ES-I3 (cell line): Measurements from ENCODE around the gene PRDM4.

Experiments used
- H3K36me3 ChIP-seq: 2 replicates; pipeline ENCODE4 v1.6.1; 2013; ENCODE audit warnings: mild to moderate bottlenecking, low read length, control low read depth, moderate library complexity; ENCODE audit not compliant: insufficient read depth
- H3K4me1 ChIP-seq: 2 replicates; pipeline ENCODE4 v1.6.1; 2013; ENCODE audit warnings: mild to moderate bottlenecking, control low read depth, low read length; ENCODE audit not compliant: insufficient read depth
- H3K9ac ChIP-seq: 2 replicates; pipeline ENCODE4 v1.6.1; 2013; ENCODE audit warnings: low read depth, mild to moderate bottlenecking, low read length, moderate library complexity
- H3K9me3 ChIP-seq: 2 replicates; pipeline ENCODE4 v1.6.1; 2013; ENCODE audit warnings: mild to moderate bottlenecking, low read length, moderate library complexity; ENCODE audit not compliant: control insufficient read depth, insufficient read depth

PRDM4 gene, protein sequence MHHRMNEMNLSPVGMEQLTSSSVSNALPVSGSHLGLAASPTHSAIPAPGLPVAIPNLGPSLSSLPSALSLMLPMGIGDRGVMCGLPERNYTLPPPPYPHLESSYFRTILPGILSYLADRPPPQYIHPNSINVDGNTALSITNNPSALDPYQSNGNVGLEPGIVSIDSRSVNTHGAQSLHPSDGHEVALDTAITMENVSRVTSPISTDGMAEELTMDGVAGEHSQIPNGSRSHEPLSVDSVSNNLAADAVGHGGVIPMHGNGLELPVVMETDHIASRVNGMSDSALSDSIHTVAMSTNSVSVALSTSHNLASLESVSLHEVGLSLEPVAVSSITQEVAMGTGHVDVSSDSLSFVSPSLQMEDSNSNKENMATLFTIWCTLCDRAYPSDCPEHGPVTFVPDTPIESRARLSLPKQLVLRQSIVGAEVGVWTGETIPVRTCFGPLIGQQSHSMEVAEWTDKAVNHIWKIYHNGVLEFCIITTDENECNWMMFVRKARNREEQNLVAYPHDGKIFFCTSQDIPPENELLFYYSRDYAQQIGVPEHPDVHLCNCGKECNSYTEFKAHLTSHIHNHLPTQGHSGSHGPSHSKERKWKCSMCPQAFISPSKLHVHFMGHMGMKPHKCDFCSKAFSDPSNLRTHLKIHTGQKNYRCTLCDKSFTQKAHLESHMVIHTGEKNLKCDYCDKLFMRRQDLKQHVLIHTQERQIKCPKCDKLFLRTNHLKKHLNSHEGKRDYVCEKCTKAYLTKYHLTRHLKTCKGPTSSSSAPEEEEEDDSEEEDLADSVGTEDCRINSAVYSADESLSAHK

DNA sequence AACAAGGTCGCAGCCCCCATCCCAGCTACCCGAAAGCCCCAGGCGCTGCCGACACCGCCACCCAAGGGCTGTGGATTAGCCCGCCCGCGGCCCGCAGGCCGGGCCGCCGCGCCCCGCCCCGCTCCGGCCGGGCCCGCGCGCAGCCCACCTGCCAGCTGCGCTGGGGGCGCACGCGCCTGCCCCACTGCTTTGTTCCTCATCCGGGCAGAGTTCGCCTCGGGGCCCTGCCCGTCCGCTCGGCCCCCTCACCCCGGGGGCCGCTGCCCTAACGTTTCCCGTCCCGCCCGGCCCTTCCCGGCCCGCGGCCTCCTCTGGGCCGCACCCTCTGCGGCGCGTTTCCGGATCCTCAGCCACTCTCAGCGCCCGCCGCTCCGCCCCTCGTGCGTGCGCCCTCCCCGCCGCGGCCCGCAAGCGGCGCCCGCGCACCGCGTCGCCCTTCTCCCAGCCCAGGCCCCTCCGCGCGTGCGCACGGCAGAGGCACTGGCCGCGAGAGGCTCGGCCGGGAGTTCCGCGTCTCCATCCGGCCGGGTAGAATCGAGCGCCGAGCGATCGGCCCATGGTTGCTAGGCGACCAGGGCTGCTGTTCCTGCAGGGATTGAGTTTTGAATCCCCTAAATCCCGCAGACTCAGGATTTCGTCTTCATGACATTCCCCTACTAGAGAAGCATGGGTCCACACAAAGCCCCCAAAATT, at the start of gene PRDM4:
TSS of gene PRDM4 (minus strand) at position 329 of the 693 bp plus-strand sequence. CDS start 622 bp downstream, outside the sequence.
- H3K9ac ChIP-seq, result peak within 1 kb of the TSS; percentile 56
- no peaks in the 10 kb centered on the region for H3K9me3 ChIP-seq
- H3K4me1 ChIP-seq, result peaks cover 5% of the 10 kb centered on the region; the same call in 1 of the 2 replicates
- H3K36me3 ChIP-seq, result peaks cover 7% of the 10 kb centered on the region; the same call in 1 of the 2 replicates

DNA sequence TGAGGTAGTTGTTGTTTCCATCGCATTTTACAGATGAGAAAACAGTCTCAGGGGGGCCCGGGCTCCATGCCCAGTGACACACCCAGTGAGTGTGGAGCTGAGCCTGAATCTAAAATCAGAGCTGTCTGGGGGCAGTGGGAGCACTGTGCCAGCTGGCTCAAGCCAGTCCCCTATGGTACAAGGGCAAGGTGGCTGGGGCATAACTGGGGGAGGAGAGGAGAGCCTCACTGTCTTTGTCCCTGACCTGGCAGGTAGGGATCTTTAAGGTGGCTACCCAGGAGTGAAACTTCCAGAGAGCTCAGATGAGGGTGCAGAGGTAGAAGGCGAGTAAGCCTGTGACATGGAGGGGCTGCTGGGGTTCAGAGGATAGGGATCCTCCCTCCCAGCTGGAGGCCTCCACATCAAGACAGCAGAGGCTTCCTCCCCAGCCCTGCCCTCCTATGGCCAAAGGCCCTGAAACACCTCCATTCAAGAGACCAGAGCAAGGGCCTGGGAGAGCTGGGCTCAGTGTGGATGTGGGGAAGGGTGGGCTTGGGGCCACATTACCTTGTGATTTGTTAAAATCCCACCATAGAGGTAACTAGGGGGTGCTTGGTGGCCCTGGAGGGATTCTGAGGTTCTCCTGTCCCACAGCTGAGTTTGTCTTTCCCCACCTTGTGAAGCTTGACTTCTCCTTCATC, 46.7 kb upstream of the PRDM4 start:
- H3K36me3 ChIP-seq, result no peaks in the 10 kb centered on the region
- no peak overlapping the region for H3K9ac ChIP-seq
- H3K4me1 ChIP-seq, result no peaks in the 10 kb centered on the region

DNA sequence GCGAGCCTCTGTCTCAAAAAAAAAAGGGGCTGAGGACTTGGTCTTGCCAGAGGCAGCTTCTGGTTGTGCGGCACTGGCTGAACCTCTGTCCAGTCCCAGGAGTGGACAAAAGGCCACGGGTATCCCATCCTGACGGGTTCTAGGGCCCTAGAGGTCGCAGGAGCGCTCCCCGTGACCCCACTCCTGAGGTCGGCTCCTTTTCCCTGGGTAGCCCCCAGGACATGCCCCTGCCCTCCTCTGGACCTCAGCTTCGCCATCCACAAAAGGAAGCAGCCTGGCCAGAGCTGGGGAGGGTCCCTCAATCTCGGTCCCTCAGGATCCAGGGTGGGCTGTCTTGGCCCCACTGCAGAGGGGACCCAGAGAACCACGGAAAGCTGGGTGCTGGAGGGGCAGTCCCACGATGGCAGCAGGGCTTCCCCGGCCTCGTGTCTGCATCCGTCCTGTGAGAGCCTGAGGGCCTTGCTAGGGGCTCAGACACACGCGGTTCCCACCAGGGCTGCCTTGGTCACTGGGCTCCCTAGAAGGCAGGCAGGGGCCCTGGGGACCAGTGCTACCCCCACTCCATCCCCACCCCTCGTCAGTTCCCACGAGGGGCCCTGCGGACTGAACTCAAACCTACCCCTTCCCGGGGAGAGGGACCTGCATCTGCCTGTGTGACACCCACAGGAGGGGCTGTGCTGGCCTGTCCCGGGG, 44.7 kb upstream of the PRDM4 start:
- H3K4me1 ChIP-seq, result no peaks in the 10 kb centered on the region
- no peaks in the 10 kb centered on the region for H3K36me3 ChIP-seq
- H3K9me3 ChIP-seq, result no peaks in the 10 kb centered on the region
- H3K9ac ChIP-seq, result no peak overlapping the region

More for the DNA sequence above, 46.7 kb upstream of the PRDM4 start:
- no peaks in the 10 kb centered on the region for H3K9me3 ChIP-seq

DNA sequence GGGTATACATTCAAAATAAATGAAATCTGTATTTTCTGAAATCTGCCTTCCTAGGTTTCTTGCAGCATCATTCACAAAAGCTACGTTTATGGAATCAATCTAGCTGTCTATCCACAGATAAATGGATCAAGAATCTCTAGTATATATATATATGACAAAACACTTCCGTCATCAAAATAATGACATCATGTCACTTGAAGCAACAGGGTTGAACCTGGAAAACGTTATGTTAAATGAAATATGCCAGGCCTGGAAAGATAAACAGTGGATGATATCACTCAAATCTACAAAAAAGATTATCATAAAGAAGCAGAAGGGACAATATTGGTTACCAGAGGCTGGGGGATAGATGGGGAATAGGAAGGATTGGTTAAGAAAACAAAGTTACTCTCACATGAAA, 42.2 kb upstream of the PRDM4 start:
- H3K9ac ChIP-seq, result no peak overlapping the region
- no peaks in the 10 kb centered on the region for H3K4me1 ChIP-seq
- no peaks in the 10 kb centered on the region for H3K9me3 ChIP-seq
- H3K36me3 ChIP-seq, result no peaks in the 10 kb centered on the region

DNA sequence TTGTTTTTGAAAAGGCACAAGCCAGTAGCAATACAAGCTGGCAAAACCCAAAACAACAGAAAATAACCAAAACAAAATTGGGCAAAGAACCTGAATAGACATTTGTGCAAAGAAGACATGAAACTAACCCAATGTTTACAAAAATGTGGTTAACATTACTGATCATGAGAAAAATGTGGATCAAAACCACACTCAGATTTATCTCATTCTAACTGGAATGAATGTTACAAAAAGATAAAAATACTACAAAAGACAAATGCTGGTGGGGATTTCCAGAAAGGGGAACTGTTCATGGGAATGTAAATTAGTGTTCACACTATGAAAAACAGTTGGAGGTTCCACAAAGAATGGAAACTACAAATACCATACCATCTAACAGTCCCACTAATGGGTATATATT, 40.2 kb upstream of the PRDM4 start:
- no peaks in the 10 kb centered on the region for H3K4me1 ChIP-seq
- H3K36me3 ChIP-seq, result no peaks in the 10 kb centered on the region
- H3K9ac ChIP-seq, result no peak overlapping the region
- no peaks in the 10 kb centered on the region for H3K9me3 ChIP-seq

DNA sequence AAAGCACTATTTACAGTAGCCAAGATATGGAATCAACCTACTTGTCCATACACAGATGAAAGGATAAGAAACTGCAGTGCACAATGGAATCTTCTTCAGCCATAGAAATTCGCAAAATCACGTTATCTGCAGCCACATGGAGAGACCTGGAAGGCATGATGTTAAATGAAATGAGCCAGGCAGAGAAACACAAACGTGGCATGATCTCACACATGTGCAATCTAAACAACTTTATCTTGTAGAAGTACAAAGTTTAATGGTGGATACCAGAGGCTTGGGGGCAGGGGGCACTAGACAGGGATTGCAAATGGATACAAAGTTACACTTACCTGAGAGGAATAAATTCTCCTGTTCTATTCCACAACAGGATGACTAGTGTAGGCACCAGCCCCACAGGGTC, 37.6 kb upstream of the PRDM4 start:
- no peak overlapping the region for H3K9ac ChIP-seq
- no peaks in the 10 kb centered on the region; the same call in 1 of the 2 replicates for H3K9me3 ChIP-seq
- H3K4me1 ChIP-seq, result no peaks in the 10 kb centered on the region
- no peaks in the 10 kb centered on the region for H3K36me3 ChIP-seq

DNA sequence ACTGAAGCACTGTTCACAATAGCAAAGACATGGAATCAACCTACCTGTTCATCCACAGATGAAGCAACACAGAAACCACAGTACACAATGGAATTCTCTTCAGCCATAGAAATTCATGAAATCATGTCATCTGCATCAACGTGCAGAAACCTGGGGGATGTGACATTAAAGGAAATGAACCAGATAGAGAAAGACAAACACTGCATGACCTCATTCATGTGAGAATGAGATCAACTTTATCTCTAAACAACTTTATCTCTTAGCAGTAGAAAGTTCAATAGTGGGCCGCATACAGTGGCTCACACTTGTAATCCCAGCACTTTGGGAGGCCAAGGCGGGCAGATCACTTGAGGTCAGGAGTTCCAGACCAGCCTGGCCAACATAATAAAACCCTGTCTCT, 33.5 kb upstream of the PRDM4 start:
- Histone ChIP-seq H3K36me3 (no peaks in the 10 kb centered on the region; the same call in 1 of the 2 replicates), H3K9ac (no peak overlapping the region), H3K9me3 (peaks cover 4% of the 10 kb centered on the region; the same call in 1 of the 2 replicates), H3K4me1 (no peaks in the 10 kb centered on the region)

DNA sequence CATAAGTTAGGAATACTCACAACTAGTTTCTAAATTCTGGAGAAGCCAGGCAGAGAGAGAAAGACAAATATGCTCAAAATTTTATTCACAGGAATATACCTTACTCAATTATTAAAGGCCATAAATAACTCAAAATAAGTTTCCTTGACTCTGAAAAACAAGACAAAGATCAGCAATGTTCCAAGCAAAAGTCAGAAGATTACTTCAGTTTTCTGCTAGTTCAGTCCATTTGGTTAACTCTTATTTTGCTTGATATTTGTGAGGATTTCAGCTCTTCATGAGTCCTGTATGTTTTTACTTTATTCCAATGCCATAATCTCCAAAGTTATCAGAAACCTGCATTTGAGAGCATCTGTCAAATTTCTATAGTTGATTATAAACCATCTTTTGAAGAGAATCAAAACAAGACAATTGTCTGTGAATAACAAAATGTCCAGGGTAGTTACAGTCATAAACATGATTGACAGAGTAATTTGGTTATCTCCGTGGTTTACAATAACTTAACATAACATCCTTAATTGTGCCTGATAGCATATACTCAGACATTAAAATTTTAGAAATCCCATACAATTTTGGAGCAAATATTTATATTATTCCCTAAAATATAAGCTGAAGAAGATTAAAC, 30.6 kb upstream of the PRDM4 start:
- H3K4me1 ChIP-seq, result no peaks in the 10 kb centered on the region
- H3K36me3 ChIP-seq, result no peaks in the 10 kb centered on the region; the same call in 1 of the 2 replicates
- peaks cover 4% of the 10 kb centered on the region; the same call in 1 of the 2 replicates for H3K9me3 ChIP-seq
- no peak overlapping the region for H3K9ac ChIP-seq

DNA sequence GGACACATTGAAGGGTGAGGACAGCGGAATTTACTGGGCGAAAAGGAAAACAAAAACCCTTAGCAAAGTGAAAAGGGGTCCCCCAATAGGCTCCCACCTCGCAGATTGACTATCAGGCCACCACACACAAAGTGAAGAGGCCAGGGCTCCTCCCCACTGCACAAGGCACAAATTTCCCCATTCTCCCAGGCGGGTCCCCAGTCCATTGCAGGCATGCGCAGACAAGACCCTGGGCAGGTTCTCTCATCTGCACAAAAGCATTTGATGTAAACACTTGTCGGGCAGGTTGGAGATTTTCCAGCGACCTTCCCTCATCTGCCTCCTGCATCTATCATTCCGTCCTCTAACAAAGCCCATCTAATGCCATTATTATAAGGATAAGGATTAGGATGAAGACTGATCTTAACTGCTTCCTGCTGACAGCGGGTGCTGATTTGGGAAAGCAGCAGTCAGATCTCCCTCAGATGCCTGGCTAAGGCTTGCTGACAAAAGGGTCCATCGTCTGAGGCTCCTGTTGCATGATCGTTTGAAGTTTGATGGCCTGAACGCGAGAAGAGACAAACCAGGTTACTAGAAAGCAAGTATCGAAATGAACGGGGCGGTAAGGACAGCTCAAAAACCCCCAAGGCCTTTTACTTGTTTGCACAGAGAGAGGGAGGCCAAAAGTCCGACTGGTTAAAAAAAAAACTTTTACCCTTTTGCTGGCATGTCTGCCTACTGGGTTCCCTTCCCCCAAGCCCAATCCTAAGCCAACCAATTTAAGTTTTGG, 27.9 kb upstream of the PRDM4 start:
- H3K4me1 ChIP-seq, result no peaks in the 10 kb centered on the region
- peaks cover 4% of the 10 kb centered on the region; the same call in 1 of the 2 replicates for H3K9me3 ChIP-seq

DNA sequence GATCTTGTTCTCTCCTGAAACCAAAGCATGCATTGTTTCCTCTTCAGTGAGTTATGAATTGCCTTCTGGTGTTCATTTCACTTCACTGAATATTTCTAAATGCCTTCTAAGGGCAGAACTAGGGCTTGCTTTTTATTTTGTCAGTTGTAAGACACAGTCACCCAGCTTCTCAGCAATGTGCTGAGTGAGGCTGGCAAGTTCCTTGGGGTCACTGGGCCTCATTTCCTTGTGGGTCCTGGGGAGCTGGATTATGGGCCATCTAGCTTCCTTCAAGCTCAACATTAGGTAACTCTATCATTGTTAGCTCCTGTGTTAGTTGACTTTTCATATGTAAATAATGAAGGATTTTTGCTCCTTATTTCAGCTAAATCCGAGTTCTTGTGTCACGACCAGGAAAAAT, 27.3 kb upstream of the PRDM4 start:
- Histone ChIP-seq H3K9me3 (peaks cover 4% of the 10 kb centered on the region; the same call in 1 of the 2 replicates), H3K36me3 (no peaks in the 10 kb centered on the region; the same call in 1 of the 2 replicates), H3K4me1 (no peaks in the 10 kb centered on the region), H3K9ac (no peak overlapping the region)

More for the DNA sequence above, 27.9 kb upstream of the PRDM4 start:
- Histone ChIP-seq H3K36me3 (no peaks in the 10 kb centered on the region; the same call in 1 of the 2 replicates), H3K9ac (no peak overlapping the region)

DNA sequence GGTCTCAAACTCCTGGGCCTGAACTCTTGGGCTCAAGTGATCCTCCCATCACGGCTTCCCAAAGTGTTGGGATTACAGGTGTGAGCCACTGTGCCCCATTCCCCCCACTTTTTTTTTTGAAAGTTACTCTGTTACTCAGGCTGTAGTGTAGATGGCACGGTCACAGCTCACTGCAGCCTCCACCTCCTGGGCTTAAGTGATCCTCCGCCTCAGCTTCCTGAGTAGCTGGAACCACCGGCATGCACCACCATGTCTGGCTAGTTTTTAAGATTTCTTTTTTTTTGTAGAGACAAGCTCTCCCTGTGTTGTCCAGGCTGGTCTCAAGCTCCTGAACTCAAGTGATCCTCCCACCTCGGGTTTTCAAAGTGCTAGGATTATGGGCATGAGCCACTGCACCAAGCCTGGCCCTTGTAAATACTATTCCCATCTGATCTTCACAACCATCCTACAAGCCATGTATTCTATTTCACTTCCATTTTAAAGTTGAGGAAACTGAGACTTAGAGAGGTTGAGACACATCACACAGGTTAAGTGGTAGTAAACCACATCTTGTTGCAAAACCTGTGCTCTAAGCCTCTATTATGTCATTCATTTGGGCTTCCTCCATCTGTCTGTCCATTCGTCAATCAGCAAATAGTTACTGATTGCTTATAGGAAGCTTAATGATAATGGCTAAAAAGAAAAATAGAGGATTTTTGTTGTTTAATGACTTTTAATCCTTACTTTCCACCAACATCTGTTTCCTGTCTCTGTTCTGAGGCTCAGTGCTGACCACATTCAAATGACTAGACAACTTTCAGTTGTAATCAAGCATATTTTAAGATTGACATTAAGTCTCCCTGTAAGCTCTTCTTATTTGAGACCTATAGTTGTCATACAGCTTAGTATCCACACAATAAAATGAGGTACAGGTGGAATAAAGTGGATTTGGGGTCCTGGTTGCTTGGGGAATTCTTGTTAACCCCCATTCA, 22.8 kb upstream of the PRDM4 start:
- H3K9me3 ChIP-seq, result no peaks in the 10 kb centered on the region
- no peak overlapping the region for H3K9ac ChIP-seq
- H3K36me3 ChIP-seq, result no peaks in the 10 kb centered on the region
- H3K4me1 ChIP-seq, result no peaks in the 10 kb centered on the region

DNA sequence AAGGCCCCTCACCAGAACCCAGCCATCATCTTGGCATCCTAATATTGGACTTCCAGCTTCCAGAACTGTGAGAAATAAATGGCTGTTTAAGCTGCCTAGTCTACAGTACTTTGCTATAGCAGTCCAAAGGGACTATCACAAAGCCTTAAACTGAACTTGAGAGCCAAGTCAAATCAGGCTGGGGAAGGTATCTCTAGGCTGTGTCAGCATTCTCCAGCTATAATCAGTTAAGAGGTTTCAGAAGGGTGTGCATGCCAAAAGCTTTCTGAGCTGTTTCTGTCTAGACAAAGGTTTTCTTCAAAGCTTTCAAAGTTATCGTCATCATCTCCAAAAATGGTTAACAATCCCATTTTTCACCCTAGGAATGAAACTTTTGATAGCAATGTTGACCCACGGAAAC, 21.1 kb upstream of the PRDM4 start:
- no peak overlapping the region for H3K9ac ChIP-seq
- H3K36me3 ChIP-seq, result no peaks in the 10 kb centered on the region
- H3K4me1 ChIP-seq, result no peaks in the 10 kb centered on the region
- H3K9me3 ChIP-seq, result no peaks in the 10 kb centered on the region
